Central memory CD8-positive, alpha-beta T cell (primary cell): Measurements from ENCODE around the gene SURF2.

Experiments used
- ATAC-seq: fragments of 150-1000 bp; cut with Tn5 transposase; replicated peaks from 2 replicates; pipeline ENCODE4 v1.10.0; 2022; ENCODE audit warnings: mild to moderate bottlenecking, moderate FRiP score, moderate number of reproducible peaks; ENCODE audit not compliant: poor library complexity, severe bottlenecking; ENCODE audit errors: extremely low read depth
- DNase-seq, 2 donors: peaks; one replicate each; pipeline ENCODE4 v3.0.0; 2021; ENCODE audit warnings: low spot score in 2 of 2
- H3K27ac Mint-ChIP-seq: one replicate; pipeline ENCODE4 v1.8.0; 2022; ENCODE audit warnings: low read depth, mild to moderate bottlenecking, moderate library complexity, mixed read lengths
- H3K27me3 Mint-ChIP-seq: one replicate; pipeline ENCODE4 v1.8.0; 2022; ENCODE audit warnings: mixed read lengths
- H3K36me3 Mint-ChIP-seq: one replicate; pipeline ENCODE4 v1.8.0; 2022; ENCODE audit warnings: mild to moderate bottlenecking, moderate library complexity, mixed read lengths; ENCODE audit not compliant: insufficient read depth
- H3K4me1 Mint-ChIP-seq: one replicate; pipeline ENCODE4 v1.8.0; 2022; ENCODE audit warnings: mixed read lengths
- H3K4me3 Mint-ChIP-seq: one replicate; pipeline ENCODE4 v1.8.0; 2022; ENCODE audit warnings: mild to moderate bottlenecking, moderate library complexity, mixed read lengths
- H3K9me3 Mint-ChIP-seq: one replicate; pipeline ENCODE4 v1.8.0; 2022; ENCODE audit warnings: mixed read lengths

Gene SURF2

GRCh38 chr9:133404454-133405002 is 48.2 kb downstream of the SURF2 start:
- DNase-seq, result no peak
- no peaks in the 10 kb centered on the region for H3K27me3 Mint-ChIP-seq
- peaks cover 29% of the 10 kb centered on the region for H3K36me3 Mint-ChIP-seq
- no peak for ATAC-seq
- H3K4me3 Mint-ChIP-seq, result no peak overlapping the region
- peak overlapping the region; percentile 32 for H3K27ac Mint-ChIP-seq
- H3K9me3 Mint-ChIP-seq, result no peaks in the 10 kb centered on the region
- H3K4me1 Mint-ChIP-seq, result peaks cover 14% of the 10 kb centered on the region

- DNase-seq (no peak), ATAC-seq (no peak)
- no peaks in the 10 kb centered on the region for H3K9me3 Mint-ChIP-seq
- H3K4me1 Mint-ChIP-seq, result peaks cover 20% of the 10 kb centered on the region
- H3K36me3 Mint-ChIP-seq, result peaks cover 39% of the 10 kb centered on the region
- no peaks in the 10 kb centered on the region for H3K27me3 Mint-ChIP-seq
- H3K4me3 Mint-ChIP-seq, result no peak overlapping the region
- no peak overlapping the region for H3K27ac Mint-ChIP-seq
These were observed 49.4 kb downstream of the SURF2 start for GRCh38 chr9:133405508-133406438.

GRCh38 chr9:133406480-133407307 is 50.3 kb downstream of the SURF2 start:
- H3K27ac Mint-ChIP-seq, result peak overlapping the region; percentile 73
- H3K36me3 Mint-ChIP-seq, result peaks cover 40% of the 10 kb centered on the region
- peak; percentile 88 for ATAC-seq

GRCh38 chr9:133408042-133408441 is 51.7 kb downstream of the SURF2 start:
- H3K27ac Mint-ChIP-seq, result no peak overlapping the region
- no peak overlapping the region for H3K4me3 Mint-ChIP-seq
- H3K27me3 Mint-ChIP-seq, result no peaks in the 10 kb centered on the region
- H3K36me3 Mint-ChIP-seq, result peaks cover 46% of the 10 kb centered on the region
- H3K4me1 Mint-ChIP-seq, result peaks cover 20% of the 10 kb centered on the region
- DNase-seq, result no peak
- ATAC-seq, result no peak
- H3K9me3 Mint-ChIP-seq, result no peaks in the 10 kb centered on the region

More at GRCh38 chr9:133406480-133407307, 50.3 kb downstream of the SURF2 start:
- Mint-ChIP-seq H3K9me3 (no peaks in the 10 kb centered on the region), H3K4me1 (peaks cover 20% of the 10 kb centered on the region), H3K27me3 (no peaks in the 10 kb centered on the region), H3K4me3 (no peak overlapping the region)
- DNase-seq, result peak; percentile 73
